Stomach smooth muscle (tissue), 2 donors: Measurements from ENCODE around the gene PPP6R2.

Experiments used
- H3K27ac ChIP-seq: one replicate; pipeline ENCODE4 v1.7.0; 2013; ENCODE audit warnings: mild to moderate bottlenecking, low read length, inconsistent platforms
- H3K27me3 ChIP-seq, 2 donors: one replicate each; pipeline ENCODE4 v1.7.0; 2013; ENCODE audit warnings: low read length in 2 of 2; ENCODE audit not compliant: insufficient read depth in 2 of 2, control insufficient read depth in 1 of 2
- H3K36me3 ChIP-seq, 2 donors: one replicate each; pipeline ENCODE4 v1.7.0; 2013; ENCODE audit warnings: low read length in 2 of 2; ENCODE audit not compliant: control insufficient read depth in 2 of 2, insufficient read depth in 2 of 2
- H3K4me1 ChIP-seq: one replicate; pipeline ENCODE4 v1.7.0; 2013; ENCODE audit warnings: low read length; ENCODE audit not compliant: control insufficient read depth, insufficient read depth
- H3K4me3 ChIP-seq, 2 donors: one replicate each; pipeline ENCODE4 v1.7.0; 2013; ENCODE audit warnings: low read length in 2 of 2
- H3K9ac ChIP-seq, 2 donors: one replicate each; pipeline ENCODE4 v1.7.0; 2013; ENCODE audit warnings: low read length in 2 of 2, mild to moderate bottlenecking in 1 of 2
- H3K9me3 ChIP-seq, 2 donors: one replicate each; pipeline ENCODE4 v1.7.0; 2013; ENCODE audit warnings: low read length in 2 of 2; ENCODE audit not compliant: control insufficient read depth in 2 of 2
- donor health status: healthy.
- donor health status: Pancreatic carcinoma.

Gene PPP6R2

DNA sequence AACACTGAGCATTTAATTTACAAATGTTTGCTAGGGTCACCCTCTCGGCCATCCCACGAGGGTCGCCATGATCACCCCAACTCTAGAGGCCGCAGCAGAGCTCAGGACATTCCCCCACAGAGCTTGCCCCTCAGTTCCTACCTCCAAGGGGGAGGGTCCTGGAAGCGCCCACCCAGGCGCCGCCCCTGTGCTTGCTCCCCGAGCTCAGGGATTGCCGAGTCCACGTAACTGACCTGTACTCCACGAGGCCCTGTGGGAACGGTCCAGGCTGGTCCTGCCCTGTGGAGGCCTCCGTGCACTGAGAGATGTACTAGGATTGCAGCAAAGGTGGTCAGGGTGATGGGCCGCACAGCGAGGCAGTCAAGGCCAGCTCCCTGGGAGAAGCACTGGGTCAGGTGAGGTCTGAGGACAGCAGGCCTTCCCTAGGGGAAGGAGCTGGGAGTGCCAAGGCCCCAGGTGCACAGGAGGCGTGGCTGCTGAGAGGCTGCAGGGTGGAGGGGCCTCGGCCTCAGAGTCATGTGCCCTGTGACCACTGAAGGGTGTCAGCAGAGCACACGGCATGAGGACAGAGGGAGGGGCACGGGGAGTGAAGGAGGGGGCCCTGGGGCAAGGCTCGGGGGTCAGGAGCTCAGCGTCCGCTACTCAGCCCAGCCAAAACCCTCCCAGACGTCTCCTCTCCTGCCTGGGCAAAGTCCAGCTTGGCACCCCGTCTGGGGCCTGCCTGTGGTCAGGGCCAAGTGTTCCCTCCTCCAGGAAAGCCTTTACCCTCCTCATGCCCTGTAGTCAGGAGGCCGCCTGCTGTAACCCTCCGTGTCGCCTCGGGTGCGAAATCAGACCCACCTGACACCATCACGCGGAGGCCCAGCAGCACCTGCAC lies 141.1 kb downstream of the PPP6R2 start:
- Histone ChIP-seq H3K4me3 (no peak overlapping the region), H3K9me3 (no peaks in the 10 kb centered on the region), H3K9ac (no peak overlapping the region), H3K4me1 (peaks cover 7% of the 10 kb centered on the region), H3K27me3 (peaks cover 42 to 59% of the 10 kb centered on the region in 2 donors), H3K36me3 (no peaks in the 10 kb centered on the region), H3K27ac (no peak overlapping the region)

DNA sequence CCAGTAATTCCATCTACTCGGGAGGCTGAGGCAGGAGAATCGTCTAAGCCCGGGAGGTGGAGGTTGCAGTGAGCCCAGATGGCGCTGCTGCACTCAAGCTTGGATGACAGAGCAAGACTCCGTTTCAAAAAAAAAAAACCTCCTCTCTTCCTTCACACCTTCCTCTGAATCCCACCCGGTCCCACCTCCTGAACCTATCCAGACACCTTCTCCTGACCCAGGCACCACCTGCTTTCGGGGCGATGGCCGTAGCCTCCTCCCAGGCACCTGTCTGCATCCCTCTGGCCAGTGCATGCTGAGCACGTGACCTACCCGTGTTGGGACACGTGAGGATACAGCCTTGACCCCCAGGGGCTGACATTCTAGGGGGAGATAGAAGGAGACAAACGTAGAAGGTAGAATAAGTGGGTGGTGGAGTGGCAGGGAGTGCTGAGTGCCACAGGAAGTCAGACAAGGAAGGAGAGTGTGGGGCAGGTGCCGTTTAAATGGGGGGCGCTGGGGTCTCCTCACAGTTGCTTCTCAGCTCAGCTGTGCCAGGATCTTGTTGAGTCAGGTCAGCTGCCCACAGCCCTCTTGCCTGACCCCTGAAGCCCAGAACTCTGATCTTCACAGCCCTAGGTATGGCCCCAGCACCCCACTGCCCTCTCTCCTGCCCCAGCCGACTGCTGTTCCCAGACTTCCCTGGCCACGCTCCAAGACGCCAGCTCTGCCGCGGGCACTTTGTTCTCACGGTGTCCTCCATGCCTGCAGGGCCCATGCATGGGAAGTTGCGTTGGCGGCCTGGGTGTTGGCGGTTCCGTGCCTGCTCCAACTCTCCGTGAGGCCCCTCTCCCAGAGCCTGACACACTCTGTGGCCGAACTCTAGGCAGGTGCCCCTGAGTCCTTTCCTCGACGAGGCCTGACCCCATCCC lies 142.3 kb downstream of the PPP6R2 start:
- Histone ChIP-seq H3K27ac (no peak overlapping the region), H3K4me1 (peaks cover 7% of the 10 kb centered on the region), H3K9ac (no peak overlapping the region), H3K4me3 (no peak overlapping the region), H3K36me3 (no peaks in the 10 kb centered on the region), H3K9me3 (no peaks in the 10 kb centered on the region), H3K27me3 (peaks cover 33 to 51% of the 10 kb centered on the region in 2 donors)

DNA sequence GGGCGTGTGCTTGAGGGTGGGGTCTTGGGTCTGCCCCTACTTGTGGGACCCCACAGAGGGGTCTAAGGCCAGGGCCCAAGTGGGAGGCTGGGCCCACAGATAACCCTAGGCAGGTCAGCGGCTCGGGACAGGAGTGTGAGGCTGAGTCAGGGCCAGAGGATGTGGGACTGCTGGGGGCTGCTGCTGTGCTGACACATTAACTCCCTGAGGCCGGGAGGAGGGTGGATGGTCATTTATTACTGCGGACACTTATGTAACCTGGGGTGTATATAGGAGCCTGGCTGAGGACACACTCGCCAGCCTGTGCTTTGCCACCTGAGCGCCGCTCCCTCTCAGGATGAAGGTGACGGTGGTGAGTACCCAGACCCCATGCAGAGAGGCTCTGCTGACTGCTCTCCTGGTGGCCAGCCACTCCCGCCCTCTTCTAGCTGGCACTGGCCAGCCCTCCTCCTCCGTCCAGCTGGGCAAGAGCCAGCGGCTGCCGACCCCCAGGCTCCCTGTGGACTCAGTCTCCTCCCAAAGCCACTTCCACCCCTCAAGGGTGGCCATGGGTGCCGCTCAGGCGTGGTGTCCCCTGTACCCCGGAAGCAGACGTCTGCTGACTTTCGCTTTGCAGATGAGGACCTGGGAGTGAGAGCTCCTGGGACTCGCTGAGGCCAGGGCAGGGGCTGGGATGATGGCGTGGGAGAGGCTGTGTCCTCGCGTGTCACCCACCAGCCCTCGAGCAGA lies 143.6 kb downstream of the PPP6R2 start, which contains the start of gene MIOX:
TSS of gene MIOX (plus strand) at position 299 of the 729 bp plus-strand sequence. CDS start at position 338, 39 bp downstream.
- no peak within 1 kb of the TSS for H3K9ac ChIP-seq
- peaks cover 7% of the 10 kb centered on the region for H3K4me1 ChIP-seq
- H3K9me3 ChIP-seq: no peaks in the 10 kb centered on the region
- H3K4me3 ChIP-seq: no peak within 1 kb of the TSS
- H3K27me3 ChIP-seq: peaks cover 31 to 39% of the 10 kb centered on the region in 2 donors
- H3K27ac ChIP-seq: no peak within 1 kb of the TSS
- H3K36me3 ChIP-seq: no peaks in the 10 kb centered on the region

DNA sequence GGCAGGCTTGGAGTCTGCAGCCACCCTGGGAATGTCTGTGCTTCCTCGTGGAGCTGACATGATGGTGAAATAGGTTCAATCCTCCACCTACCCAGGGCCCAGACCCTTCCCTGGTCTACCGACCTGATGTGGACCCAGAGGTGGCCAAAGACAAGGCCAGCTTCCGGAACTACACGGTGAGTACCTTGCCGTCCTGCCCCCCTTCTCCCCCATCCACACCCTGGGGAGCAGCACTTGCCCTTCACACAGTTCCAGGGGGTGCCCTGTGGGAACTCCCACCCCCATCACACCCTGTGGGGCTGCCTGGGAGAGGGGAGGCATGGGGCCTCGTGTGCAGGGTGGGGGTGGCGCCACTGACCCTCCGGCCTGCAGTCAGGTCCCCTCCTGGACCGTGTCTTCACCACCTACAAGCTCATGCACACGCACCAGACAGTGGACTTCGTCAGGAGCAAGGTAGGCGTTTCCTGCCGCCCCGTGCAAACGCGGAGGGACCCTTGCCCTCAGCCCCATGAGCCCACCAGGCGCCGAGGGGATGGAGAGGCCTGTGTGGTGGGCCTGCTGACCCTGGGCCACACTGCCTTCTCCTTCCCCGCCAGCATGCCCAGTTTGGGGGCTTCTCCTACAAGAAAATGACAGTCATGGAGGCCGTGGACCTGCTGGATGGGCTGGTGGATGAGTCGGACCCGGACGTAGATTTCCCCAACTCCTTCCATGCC lies 144.3 kb downstream of the PPP6R2 start:
- Histone ChIP-seq H3K9me3 (no peaks in the 10 kb centered on the region), H3K9ac (no peak overlapping the region), H3K27me3 (peaks cover 24 to 31% of the 10 kb centered on the region in 2 donors), H3K36me3 (no peaks in the 10 kb centered on the region), H3K27ac (no peak overlapping the region), H3K4me1 (no peaks in the 10 kb centered on the region), H3K4me3 (no peak overlapping the region)

DNA sequence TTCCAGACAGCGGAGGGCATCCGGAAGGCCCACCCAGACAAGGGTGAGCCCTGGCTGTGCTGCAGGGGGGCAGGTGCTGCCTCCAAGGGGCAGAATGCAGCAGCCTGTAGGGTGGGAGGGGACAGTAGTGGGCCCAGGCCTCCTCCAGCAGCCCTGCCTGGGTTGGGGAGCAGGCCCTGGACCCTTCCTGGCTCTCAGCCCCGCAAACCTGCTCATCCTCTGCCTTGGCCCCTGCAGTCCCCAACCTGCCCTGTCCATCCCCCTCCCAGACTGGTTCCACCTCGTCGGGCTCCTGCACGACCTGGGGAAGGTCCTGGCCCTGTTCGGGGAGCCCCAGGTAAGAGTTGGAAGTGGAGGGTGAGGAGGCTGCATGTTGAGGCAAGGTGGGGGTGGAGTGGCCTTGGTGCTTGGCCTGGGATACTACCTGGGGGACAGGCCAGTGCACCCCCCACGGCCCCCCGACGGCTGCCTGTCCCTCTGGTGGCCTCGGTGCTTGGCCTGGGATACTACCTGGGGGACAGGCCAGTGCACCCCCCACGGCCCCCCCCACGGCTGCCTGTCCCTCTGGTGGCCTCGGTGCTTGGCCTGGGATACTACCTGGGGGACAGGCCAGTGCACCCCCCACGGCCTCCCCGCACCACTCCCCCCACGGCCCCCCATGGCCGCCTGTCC lies 145.0 kb downstream of the PPP6R2 start:
- H3K36me3 ChIP-seq: no peaks in the 10 kb centered on the region
- no peaks in the 10 kb centered on the region for H3K9me3 ChIP-seq
- no peaks in the 10 kb centered on the region for H3K4me1 ChIP-seq
- no peak overlapping the region for H3K9ac ChIP-seq
- H3K27ac ChIP-seq: no peak overlapping the region
- H3K4me3 ChIP-seq: no peak overlapping the region
- peaks cover 18 to 24% of the 10 kb centered on the region in 2 donors for H3K27me3 ChIP-seq

DNA sequence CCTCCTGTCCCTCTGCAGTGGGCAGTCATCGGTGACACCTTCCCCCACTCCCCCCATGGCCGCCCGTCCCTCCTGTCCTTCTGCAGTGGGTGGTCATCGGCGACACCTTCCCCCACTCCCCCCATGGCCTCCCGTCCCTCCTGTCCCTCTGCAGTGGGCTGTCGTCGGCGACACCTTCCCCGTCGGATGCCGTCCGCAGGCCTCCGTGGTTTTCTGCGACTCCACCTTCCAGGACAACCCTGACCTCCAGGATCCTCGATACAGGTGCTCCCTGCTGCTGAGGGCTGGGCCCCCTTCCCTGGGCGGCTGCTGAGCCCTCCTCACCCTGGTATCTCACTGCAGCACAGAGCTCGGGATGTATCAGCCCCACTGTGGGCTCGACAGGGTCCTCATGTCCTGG lies 145.8 kb downstream of the PPP6R2 start:
- H3K27ac ChIP-seq: no peak overlapping the region
- H3K9me3 ChIP-seq: no peaks in the 10 kb centered on the region
- no peak overlapping the region for H3K4me3 ChIP-seq
- H3K4me1 ChIP-seq: no peaks in the 10 kb centered on the region
- peaks cover 14 to 17% of the 10 kb centered on the region in 2 donors for H3K27me3 ChIP-seq
- no peaks in the 10 kb centered on the region for H3K36me3 ChIP-seq
- no peak overlapping the region for H3K9ac ChIP-seq

DNA sequence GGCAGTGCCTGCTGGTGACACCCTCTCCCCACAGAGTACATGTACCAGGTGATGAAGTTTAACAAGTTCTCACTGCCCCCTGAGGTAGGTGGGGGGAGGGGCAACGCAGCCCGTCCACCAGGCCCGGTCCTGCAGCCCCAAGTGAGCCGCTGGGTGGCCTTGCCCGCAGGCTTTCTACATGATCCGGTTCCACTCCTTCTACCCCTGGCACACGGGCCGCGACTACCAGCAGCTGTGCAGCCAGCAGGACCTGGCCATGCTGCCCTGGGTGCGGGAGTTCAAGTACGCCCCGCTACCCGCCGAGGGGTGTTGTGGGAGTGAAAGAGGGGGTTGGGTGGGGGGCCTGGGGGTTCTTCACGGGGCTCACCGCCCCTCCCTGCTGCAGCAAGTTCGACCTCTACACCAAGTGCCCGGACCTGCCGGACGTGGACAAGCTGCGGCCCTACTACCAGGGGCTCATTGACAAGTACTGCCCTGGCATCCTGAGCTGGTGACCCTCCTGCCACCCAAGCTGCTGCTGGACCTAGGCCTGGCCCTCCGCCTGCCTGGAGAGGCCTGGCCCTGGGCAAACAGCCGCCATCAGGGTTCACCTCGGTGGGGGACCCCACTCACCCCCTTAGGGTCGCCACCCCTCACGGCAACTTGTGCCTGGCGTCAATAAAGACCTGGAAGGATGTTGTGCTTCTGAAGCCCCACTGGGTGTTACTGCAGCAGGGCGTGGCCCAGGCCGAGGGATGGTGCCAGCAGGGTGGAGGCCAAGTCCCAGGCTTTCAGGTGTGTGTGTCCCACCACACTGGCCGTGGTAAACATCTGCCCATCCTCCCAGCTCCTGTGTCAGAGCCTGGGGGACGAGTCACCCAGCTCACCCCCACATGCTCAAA lies 146.5 kb downstream of the PPP6R2 start:
- no peak overlapping the region for H3K9ac ChIP-seq
- H3K36me3 ChIP-seq: no peaks in the 10 kb centered on the region
- H3K27ac ChIP-seq: no peak overlapping the region
- H3K9me3 ChIP-seq: no peaks in the 10 kb centered on the region
- no peak overlapping the region for H3K4me3 ChIP-seq
- H3K4me1 ChIP-seq: no peaks in the 10 kb centered on the region
- H3K27me3 ChIP-seq: peaks cover 10 to 11% of the 10 kb centered on the region in 2 donors

DNA sequence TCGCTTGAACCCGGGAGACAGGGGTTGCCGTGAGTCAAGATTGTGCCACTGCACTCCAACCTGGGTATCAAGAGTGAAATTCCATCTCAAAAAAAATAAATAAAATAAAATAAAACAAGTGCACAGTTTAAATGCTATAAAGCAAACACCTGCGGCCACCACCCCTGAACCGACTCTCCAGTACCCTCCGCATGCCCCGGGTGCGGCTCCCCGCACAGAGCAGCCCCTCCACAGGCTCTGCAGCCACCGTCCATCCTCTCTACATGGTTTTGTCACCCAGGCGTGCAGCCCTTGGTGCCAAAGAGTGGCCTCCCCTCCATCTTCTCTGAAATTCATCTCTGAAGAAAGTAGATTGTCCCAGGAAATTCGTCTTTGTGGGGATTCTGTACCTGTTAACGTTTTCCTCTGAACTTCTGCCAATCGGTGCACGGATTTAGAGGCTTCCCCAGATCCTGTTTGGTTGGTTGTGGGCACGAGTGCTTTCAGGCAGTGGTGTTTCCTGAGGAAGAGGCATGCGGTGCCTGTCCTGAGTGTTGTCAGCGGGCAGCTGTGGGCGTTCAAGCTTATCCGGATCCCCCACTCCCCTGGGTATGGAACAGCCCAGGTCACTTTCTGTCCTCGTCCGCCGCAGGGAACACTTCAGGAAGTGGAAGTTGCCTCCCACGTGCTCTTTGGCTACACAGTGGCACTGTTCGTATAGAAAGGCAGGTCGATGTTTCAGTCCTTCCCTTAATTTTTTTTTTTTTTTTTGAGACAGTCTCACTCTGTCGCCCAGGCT lies 147.6 kb downstream of the PPP6R2 start:
- Histone ChIP-seq H3K4me3 (no peak overlapping the region), H3K27ac (no peak overlapping the region), H3K9me3 (no peaks in the 10 kb centered on the region), H3K27me3 (peaks cover 5 to 9% of the 10 kb centered on the region in 2 donors), H3K4me1 (no peaks in the 10 kb centered on the region), H3K9ac (no peak overlapping the region), H3K36me3 (no peaks in the 10 kb centered on the region)
